Activated CD4-positive, CD25-positive, alpha-beta regulatory T cell treated with anti-CD3 and anti-CD28 coated beads, Interleukin-2, amount 50 U/mL, for 72 hours (primary cell): ENCODE data around the gene SLC6A16.
A peak's percentile ranks its signal among the peaks of the same experiment; 100 is the strongest.
"Not testable (repeated sequence)": the region's sequence is repeated elsewhere in the genome, so short reads cannot be mapped to it uniquely, and the experiment has no call there.

Experiments
- DNase-seq: peaks from one replicate; pipeline ENCODE4 v3.0.0; 2021

The SLC6A16 gene

DNA sequence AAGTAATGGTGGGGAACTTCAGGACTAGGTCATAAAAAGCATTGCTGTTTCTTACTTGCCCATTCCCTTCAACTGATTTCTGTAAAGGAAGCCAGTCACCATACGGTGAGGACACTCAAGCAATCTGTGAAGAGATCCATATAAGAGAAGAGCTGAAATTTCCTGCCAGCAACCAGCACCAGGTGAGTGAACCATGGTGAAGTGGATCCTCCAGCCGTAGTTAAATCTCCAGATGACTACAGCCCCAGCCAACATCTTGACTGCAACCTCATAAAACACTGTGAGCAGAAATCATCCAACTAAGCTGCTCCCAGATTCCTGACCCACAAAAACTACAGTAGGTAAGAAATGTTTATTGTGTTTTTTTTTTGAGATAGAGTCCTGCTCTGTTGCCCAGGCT is 3.8 kb upstream of the SLC6A16 start:
- DNase-seq: no peak

DNA sequence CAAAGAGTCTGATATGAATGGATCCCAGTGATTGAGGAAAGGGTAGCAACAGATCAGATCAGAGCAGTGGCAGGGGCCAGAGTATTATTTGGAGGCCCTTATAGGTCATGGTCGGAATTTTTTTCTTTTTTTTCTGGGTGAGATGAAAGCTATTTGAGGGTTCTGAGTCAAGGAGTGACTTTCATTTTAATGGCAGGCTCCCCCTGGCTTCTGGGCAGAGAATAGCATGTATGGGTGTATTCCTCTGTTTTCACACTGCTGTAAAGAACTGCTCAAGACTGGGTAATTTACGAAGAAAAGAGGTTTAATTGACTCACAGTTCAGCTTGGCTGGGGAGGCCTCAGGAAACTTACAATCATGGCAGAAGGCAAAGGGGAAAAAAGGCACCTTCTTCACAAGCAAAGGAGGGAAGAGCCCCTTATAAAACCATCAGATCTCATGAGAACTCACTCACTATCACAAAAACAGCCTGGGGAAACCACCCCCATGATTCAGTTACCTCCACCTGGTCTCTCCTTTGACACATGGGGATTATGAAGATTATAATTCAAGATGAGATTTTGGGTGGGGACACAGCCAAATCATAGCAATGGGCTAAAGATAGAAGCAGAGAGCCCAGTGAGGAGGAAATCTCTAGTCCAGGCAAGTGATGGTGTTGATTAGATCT is 3.0 kb upstream of the SLC6A16 start:
- peak; percentile 48 for DNase-seq

DNA sequence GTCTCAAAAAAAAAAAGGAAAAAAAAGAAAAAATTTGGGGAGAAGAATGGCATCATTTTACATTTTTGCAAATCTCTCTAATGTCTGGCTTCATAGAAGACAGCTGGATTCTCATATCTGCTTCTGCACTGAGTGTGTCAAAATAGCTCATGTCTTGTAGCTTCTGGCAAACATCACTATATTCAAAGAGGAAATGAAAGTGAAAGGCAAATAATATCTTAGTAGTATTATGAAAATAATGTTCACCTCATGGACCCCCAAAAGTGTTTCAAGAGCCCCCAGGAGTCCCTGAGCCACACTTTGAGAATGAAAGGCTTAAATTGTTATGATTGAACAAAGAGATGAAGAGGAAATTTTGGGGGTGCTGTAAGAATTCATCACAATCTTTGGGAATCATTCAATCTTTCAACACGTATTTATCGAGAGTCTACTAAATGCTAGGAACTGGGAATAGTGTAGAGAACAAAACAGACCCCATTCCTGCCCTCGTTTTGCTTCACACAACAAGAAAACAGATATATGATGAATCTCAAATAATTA is 1.2 kb upstream of the SLC6A16 start:
- DNase-seq: no peak

DNA sequence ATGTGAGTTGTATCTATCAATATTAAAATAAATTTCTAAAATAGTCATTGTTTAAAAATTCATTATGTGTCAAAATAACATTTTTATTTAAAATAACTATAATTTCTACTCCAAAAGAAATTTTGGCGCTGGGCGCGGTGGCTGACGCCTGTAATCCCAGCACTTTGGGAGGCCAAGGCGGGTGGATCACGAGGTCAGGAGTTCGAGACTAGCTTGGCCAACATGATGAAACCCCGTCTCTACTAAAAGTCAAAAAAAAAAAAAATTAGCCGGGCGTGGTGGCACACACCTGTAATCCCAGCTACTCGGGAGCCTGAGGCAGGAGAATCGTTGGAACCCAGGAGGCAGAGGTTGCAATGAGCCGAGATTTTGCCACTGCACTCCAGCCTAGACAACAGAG is 765 bp upstream of the SLC6A16 start:
- DNase-seq: not testable (repeated sequence)

DNA sequence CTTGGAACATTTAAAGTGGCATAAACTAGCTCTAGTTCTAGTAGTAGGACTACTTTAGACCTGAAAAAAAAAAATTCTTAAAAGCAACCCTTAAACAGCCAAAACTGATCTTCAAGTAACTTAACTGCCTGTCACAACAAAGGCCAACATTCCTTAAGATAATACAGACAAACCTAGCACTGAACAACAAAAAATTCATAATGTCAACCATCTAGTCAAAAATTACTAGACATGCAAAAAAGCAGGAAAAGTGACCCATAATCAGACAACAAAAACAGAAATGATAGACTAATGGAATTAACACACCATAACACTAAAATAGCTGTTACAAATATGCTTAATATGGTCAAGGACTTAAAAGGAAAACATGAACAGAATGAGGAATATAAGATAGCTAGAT is 6.7 kb downstream of the SLC6A16 start:
- no peak for DNase-seq

DNA sequence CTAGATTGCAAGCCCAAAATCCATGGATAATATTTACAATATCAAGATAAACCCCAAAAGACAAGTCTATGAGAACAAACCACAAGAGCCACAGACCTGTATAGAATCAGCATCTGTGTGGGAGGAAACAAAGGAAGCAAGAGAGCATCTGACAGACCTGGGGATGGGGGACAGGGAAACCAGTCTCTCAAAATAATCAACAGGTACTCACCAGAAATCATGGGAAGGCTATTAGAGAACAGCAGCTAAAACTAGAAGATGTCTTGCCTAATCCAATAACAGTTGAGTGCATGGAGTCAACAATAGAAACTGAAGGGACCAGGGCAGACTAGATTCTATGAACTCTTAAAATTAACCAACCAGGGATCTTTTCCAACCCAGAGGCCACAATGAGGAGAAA is 8.7 kb downstream of the SLC6A16 start:
- DNase-seq: no peak

DNA sequence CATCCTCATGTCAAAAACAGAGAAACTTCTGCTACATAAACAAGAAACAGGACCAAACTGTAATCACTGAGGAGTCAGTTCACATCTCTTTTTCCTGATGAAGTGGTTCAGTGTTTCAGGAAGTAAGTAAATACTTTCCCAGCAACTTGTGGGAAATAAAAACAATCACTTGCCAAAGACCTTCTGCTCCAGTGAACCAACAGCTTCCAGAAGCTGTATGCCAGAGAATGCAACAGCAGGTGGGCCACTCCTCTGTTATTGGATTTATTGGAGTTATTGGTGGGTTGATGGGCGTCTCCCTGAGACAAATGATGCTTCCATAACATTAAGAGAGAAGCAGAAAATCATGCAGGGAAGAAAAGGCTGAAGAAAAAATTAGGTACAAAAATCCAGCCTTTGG is 9.9 kb downstream of the SLC6A16 start:
- DNase-seq: no peak

DNA sequence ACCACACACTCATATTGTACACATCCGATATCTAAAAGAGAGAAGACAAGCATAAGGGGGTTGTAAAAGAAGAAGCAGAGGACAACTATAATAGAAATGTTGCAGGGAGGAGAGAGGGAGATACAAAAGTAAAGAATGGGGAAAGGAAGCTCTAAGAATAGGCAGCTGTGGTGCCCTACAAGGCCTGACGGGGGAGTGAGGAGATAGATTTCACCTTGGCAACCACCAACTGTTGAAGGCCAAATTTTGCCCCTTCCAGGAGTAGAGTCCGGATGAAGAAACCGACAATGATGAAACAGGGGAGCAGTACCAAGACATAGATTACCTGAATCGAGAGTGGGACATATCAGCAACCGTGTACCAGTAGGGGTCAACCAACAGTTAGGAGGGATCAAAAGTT is 15.9 kb downstream of the SLC6A16 start:
- DNase-seq: no peak

DNA sequence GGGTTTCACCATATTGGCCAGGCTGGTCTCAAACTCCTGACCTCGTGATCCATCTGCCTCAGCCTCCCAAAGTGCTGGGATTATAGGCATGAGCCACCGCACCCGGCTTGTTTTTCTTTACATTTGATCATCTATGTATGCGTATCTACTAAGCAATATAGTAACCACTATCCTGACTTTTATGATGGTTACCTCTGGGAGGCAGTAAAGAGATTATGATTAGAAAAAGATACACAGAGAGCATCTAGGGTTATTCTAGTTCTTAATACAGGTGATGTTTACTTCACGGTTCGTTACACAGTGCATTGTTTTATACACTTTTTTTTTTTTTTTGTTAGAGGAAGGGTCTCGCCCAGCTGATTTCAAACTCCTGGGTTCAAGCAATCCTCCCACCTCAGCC is 18.3 kb downstream of the SLC6A16 start:
- DNase-seq: not testable (repeated sequence)

DNA sequence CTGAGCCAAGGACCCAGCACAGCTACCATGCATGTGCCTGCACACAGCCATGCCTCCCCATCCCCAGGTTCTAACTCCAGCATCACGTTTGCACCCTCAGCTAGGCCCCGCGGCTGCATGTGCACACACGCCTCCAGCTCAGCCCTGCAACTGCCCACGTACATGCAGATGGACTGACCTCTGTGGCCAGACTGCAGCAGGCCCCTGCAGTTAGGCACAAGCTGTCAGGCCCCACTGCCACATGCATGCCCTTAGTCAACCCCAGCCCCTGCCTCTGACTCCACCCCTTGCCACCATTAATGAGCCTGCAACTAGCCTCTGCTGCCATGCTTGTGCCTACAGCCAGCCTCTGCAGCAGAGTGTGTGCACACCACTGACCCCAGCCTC is 23.1 kb downstream of the SLC6A16 start:
- no peak for DNase-seq

DNA sequence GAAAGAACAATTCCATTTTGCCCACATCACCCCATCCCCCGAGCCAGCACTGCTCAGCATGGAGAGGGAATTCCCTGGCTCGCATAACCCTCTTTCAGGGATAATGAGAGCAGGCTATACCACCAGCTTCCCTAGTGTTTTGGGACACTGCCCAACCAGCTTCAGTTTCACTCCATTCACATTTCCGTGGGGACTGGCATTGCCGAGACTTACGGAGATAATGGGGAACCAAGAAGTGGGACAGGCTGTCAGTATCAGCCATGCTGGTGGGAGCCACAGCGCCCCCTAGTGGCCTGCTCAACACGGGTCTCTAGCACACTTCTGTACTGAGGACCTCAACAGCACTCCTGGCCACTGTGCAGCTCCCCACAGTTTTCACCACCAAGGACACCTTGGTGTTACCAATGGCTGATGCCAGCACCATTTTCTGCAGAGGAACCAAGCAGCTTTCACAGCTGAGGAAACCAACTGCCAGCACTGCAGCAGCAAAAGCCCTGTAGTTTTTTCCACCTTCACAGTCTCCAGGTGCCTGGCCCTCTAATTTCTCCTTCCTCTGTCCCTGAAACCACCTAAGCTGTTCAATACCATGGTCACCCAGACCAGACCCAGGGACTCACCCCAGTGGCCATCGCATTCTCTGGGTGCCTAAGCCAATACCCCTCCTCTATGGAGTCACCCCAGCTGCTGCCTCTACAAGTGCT is 23.7 kb downstream of the SLC6A16 start:
- peak; percentile 87 for DNase-seq

DNA sequence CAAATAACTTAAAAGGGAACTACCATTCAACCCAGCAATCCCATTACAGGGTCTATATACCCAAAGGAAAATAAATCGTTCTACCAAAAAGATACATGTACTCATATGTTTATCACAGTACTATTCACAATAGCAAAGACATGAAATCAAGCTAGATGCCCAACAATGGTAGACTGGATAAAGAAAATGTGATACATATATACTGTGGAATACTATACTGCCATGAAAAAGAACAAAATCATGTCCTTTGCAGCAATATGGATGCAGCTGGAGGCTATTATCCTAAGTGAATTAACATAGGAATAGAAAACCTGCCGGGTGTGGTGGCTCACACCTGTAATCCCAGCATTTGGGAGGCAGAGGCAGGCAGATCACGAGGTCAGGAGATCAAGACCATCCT is 26.3 kb downstream of the SLC6A16 start:
- not testable (repeated sequence) for DNase-seq

DNA sequence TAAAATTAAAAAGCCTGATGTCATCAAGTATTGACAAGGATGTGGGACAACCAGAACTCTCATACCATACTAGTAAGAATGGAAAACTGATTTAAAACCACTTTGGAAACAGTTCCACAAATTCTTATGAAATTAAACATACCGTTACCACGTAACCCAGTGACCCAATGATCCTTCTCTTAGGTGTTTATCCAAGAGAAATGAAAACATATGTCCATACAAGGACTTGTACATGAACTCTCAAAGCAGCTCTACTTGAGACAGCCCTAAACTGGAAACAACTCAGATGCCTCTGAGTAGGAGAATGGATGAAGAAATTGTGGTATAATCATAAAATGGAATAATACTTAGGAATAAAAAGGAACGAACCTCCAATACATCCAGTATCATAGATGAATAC is 27.6 kb downstream of the SLC6A16 start:
- DNase-seq: no peak

DNA sequence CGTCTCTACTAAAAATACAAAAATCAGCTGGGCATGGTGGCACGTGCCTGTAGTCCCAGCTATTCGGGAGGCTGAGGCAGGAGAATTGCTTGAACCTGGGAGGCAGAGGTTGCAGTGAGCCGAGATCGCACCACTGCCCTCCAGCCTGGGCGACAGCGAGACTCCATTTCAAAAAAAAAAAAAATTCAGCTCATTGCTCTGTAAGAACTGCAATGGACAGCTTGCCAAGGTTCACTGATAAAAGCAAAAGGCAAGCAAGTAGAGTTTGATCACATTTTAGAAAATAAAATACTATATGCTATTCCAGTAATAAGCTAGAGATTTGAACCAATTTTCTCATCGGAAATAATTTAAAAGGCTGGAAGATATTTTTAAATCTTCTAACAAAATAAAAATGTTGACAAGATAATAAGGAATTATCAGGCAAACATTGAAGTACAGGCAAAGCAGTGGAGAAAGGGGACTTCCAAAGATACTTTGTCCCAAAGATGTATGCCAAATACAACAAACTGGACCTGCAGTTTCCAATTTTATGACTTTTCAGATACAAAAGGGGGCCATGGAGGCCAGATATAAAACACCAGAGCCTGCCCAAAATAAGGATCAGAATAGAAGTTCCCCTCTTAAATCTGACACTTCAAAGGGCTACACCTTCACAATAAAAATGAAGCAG is 29.6 kb downstream of the SLC6A16 start:
- no peak for DNase-seq

DNA sequence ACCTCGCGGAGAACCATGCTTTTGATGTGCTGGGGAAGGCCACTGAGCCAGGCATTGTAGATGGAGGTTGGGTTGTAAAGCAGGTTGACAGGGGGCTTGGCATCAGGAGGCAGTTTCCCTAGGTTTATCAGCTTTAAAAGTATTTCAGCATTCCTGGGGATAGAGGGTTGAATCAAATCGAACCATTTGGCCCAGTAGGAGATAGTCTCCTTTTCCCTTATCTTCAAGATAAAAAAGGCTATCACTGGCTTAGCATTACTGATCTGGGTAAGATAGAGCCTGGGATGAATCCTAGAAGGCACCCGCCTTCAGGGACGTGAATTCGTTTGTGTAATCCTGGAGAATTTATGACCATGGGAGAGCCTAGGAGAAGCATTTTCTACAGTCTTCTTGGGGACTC is 30.6 kb downstream of the SLC6A16 start:
- no peak for DNase-seq

DNA sequence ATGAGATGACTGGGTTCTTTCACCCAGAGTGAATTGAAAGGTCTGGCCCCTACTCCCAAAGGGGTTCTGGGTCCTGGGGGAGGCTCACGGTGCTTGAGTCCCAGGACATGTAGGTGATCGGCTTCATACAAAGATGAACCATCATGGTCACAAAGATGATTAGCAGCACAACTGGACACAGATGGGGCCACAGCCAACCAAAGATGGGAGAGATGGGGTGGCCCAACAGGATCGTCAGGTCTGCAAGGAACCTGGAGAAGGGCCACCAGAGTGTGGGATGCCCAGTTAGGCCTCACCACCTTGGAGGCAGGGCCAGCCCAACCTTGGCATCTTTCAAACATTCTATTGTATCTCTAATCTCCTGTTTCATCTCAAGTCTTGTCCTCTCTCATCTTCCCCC is 34.5 kb downstream of the SLC6A16 start:
- no peak for DNase-seq

DNA sequence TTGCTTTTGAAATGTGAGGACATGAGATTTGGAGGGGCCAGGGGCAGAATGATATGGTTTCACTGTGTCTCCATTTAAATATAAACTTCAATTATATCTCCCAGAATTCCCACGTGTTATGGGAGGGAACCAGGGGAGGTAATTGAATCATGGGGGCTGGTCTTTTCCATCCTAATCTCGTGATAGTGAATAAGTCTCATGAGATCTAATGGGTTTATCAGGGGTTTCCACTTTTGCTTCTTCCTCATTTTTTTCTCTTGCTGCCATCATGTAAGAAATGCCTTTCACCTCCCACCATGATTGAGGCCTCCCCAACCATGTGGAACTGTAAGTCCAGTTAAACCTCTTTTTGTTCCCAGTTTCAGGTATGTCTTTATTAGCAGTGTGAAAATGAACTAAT is 35.7 kb downstream of the SLC6A16 start:
- not testable (repeated sequence) for DNase-seq

DNA sequence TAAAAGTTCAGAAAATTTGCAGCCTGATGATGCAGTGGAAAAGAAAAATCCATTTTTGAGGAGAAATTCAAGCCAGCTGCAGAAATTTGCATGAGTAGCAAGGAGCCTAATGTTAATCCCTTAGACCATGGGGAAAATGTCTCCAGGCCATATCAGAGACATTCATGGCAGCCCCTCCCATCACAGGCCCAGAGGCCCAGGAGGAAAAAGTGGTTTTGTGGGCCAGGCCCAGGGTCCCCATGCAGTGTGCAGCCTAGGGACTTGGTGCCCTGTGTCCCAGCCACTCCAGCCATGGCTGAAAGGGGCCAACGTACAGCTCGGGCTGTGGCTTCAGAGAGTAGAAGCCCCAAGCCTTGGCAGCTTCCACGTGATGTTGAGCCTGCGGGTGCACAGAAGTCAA is 36.8 kb downstream of the SLC6A16 start:
- DNase-seq: not testable (repeated sequence)

DNA sequence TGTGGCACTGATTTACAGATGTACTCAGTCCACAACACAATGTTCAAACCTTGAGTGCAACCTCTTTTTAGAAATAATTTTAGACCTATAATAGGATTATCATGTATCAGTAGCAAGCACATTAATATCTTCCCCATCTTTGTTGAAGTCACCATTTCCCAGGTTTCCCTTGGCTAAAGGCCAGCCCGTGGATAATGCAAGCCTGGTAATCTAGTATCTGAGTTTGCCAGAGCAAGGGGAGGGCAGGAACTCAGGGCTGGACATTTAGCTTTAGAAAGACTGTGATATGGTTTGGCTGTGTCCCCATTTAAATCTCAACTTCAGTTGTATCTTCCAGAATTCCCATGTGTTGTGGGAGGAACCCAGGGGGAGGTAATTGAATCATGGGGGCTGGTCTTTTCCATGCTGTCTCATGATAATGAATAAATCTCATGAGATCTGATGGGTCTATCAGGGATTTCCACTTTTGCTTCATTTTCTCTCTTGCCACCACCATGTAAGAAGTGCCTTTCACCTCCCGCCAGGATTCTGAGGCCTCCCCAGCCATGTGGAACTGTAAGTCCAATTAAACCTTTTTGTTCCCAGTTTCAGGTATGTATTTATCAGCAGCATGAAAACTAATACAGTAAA is 37.7 kb downstream of the SLC6A16 start:
- DNase-seq: no peak

DNA sequence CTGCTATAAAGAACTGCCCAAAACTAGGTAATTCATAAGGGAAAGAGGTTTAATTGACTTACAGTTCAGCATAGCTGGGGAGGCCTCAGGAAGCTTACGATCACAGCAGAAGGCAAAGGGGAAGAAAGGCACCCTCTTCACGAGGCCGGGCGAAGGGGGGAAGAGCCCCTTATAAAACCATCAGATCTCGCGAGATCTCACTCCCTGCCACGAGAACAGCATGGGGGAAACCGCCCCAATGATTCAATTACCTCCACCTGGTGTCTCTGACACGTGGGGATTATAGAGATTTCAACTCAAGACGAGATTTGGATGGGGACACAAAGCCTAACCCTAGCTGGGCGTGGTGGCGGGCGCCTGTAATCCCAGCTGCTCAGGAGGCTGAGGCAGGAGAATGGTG is 42.8 kb downstream of the SLC6A16 start:
- DNase-seq: no peak

DNA sequence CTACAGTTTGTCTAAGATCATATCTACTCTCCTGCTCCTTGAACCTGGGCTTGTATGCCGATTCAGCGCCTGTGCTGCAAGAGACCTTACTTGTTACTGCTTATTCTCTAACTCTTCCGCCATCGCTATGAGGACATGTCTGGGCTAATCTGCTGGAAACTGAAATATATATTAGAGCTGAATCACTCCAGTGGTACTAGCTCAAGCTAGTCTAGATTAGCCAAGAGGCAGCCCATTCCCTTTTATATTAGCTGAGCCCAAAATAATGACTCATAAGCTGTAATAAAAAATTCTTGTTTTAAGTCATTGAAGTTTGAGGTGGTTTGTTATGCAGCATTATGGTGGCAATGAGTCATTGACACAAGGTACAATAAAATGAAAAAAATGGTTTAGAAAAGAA is 52.8 kb downstream of the SLC6A16 start:
- DNase-seq: no peak

DNA sequence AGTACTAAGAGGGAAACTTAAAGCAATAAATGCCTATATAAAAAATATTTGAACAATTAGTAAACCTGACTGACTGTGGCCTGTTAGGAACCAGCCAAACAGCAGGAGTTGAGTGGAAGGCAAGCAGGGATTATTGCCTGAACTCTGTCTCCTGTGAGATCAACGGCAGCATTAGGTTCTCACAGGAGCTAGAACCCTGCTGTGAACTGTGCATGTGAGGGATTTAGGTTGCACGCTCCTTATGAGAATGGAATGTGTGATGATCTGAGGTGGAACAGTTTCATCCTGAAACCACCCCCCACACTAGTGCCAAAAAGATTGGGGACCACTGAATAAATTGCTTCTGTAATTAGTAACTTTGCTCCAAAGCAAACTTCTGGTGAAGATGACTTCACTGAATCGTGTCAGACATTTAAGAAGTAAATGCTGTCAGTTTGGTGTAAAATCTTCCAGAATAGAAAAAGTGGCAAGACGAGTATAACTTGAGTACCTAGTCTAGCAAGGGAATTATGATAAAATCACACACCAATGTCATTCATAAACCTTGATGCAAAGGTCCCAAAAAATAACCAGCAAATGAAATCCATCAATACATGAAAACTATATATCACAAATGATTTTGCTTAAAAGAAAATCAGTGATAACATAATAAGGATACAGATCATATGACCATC is 53.8 kb downstream of the SLC6A16 start:
- no peak for DNase-seq

DNA sequence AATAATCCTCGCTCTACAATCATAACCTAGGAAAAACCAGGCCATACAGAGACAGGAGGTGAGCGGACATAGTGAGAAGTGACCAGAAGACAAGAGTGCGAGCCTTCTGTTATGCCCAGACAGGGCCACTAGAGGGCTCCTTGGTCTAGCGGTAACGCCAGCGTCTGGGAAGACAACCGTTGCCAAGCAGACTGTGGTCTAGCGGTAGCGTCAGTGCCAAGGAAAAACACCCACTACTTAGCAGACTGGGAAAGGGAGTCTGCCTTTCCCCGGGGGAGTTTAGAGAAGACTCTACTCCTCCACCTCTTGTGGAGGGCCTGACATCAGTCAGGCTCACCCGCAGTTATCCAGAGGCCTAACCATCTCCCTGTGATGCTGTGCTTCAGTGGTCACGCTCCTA is 58.6 kb downstream of the SLC6A16 start:
- DNase-seq: peak; percentile 60
